Sigmoid colon (tissue), 4 donors: ENCODE results near the gene MOB4.

Source experiments
- EP300 ChIP-seq, 4 donors: sonication (generic); formaldehyde crosslinking; IDR thresholded peaks; one replicate each; pipeline ENCODE4 v1.6.1; 2017; ENCODE audit warnings: antibody characterized with exemption in 4 of 4
- POLR2A ChIP-seq, 2 donors: fragments of 450-650 bp; IDR thresholded peaks; one replicate each; pipeline ENCODE4 v1.6.1; 2016; ENCODE audit warnings: antibody characterized with exemption in 2 of 2, mild to moderate bottlenecking in 2 of 2, moderate library complexity in 2 of 2
- TF ChIP-seq, protein P1 (sequence below), 4 experiments: fragments of 450-650 bp in 3 of 4; fragments of 200-600 bp in 1 of 4; IDR thresholded peaks; one replicate each; pipeline ENCODE4 v1.5.1; 2016 to 2019; ENCODE audit warnings: antibody characterized with exemption in 4 of 4, mild to moderate bottlenecking in 3 of 4, moderate library complexity in 2 of 4

DNA sequence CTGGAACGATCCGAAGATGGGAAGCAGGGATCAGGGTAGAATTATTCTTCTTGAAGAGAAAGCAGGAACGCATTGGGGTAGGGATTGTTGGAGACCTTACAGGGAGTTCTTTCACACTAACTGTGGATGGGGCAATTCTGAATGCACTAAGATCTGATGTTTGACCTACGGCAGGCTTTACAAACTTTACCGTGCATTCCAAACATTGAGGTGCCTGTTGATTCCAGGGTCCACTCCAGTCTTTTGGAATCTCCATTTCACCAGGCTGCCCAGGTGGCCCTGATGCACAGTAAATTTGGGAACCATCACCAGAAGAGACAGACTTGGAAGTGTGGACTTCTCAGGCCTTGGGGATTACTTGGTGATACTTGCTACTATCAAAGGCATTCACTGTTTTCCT is 82.6 kb downstream of the MOB4 start:
- TF ChIP-seq, protein P1, sequence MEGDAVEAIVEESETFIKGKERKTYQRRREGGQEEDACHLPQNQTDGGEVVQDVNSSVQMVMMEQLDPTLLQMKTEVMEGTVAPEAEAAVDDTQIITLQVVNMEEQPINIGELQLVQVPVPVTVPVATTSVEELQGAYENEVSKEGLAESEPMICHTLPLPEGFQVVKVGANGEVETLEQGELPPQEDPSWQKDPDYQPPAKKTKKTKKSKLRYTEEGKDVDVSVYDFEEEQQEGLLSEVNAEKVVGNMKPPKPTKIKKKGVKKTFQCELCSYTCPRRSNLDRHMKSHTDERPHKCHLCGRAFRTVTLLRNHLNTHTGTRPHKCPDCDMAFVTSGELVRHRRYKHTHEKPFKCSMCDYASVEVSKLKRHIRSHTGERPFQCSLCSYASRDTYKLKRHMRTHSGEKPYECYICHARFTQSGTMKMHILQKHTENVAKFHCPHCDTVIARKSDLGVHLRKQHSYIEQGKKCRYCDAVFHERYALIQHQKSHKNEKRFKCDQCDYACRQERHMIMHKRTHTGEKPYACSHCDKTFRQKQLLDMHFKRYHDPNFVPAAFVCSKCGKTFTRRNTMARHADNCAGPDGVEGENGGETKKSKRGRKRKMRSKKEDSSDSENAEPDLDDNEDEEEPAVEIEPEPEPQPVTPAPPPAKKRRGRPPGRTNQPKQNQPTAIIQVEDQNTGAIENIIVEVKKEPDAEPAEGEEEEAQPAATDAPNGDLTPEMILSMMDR (IDR thresholded peaks at IDR 0.05) = no peak
- TF ChIP-seq POLR2A (IDR thresholded peaks at IDR 0.05) = no peak
- TF ChIP-seq EP300 (IDR thresholded peaks at IDR 0.05) = no peak
